GM18517 (cell line): ENCODE results near the gene KIF2B.
"Not testable (repeated sequence)": the region's sequence is repeated elsewhere in the genome, so short reads cannot be mapped to it uniquely, and the experiment has no call there.

Experiments
- ATAC-seq: cut with Tn5 transposase; IDR thresholded peaks from one replicate; pipeline ENCODE4 v1.9.1; 2021; ENCODE audit warnings: mild to moderate bottlenecking, moderate library complexity; ENCODE audit not compliant: unreplicated experiment

The KIF2B gene, protein sequence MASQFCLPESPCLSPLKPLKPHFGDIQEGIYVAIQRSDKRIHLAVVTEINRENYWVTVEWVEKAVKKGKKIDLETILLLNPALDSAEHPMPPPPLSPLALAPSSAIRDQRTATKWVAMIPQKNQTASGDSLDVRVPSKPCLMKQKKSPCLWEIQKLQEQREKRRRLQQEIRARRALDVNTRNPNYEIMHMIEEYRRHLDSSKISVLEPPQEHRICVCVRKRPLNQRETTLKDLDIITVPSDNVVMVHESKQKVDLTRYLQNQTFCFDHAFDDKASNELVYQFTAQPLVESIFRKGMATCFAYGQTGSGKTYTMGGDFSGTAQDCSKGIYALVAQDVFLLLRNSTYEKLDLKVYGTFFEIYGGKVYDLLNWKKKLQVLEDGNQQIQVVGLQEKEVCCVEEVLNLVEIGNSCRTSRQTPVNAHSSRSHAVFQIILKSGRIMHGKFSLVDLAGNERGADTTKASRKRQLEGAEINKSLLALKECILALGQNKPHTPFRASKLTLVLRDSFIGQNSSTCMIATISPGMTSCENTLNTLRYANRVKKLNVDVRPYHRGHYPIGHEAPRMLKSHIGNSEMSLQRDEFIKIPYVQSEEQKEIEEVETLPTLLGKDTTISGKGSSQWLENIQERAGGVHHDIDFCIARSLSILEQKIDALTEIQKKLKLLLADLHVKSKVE

DNA sequence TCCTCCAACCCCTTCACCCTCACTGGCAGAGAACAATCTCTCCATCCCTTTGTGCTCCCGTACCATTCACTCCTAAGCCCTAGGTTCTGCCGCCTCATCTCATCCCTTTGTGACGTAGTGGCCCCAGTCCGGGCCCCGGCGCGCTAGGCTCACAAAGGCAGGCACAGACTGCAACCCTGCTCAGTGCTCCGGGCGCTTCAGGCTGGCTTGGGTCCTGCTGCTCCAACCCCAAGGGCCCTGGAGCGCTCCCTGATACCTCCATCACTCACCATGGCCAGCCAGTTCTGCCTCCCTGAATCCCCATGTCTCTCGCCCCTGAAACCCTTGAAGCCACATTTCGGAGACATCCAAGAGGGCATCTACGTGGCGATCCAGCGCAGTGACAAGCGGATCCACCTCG is at the start of gene KIF2B:
Gene KIF2B, plus strand, starts transcription at position 164 of the 400 bp plus-strand sequence. Its CDS starts 107 bp downstream, at position 271.
- no peak for ATAC-seq

DNA sequence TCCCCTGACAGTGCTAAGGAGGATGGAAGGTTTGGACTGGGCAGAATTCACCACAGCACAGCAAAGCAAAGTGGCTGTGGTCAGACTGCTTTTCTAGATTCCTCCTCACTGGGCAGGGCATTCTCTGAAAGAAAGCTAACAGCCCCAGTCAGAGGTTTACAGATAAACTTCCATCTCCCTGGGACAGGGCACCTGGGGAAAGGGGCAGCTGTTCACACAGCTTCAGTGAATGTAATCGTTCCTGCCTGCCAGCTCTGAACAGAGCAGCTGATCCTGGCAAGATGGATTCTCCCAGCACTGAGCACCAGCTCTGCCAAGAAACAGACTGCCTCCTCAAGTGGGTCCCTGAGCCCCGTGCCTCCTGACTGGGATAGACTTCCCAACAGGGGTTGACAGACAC is 42.4 kb upstream of the KIF2B start:
- no peak for ATAC-seq

DNA sequence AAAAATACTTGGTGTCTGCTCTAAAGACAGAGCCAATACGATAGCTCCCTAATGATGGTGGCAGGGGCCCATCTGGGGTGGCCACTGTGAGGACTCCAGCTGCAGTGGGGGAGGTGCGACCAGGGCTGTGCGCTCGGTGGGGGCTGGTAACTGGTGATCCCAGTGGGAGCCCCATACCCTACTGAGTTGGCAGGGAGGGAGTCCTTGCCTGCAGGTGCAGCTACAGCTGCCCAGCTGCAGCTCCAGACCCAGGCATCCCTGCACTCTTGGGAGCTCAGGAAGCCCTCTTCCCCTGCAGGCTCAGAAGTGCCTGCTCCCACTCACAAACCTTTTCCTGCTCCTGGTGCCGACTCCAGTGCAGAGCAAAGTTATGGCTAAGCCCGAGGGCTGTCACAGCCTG is 31.2 kb upstream of the KIF2B start:
- no peak for ATAC-seq

DNA sequence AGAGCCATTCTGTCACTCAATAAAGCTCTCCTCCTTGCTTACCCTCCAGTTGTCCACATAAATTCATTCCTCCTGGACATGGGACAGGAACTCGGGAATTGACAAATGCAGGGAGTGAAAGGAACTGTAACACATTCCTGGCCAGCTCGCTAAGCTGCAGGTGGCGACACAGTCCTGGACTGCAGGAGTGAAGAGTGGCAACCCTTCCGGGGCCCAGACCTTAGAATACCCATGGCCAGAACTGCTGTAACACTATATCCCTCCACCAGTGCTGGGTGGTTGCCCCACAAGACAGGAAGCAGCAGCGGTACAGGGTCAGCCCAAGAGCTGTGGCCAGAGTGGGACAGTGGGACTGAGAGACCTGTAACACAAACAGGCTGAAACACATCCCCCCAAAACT is 30.3 kb upstream of the KIF2B start:
- no peak for ATAC-seq

DNA sequence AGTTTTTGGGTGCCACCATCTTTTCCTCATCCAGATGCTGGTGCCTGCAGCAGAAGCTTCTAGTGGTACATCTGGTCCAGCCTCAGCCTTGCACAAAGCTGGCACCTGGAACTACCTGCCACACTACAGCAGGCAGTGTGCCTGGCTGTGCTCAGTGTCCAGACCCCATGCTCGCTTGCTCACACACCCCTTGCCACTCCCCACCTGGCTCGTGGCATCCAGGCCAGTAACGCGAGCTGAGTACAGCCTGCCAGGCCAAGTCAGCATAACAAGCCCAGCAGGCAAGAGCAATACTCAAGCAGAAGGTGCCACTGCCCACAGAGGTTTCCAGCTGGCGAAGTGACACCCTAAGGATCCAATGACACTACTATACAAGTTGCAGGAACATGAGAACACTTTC is 29.7 kb upstream of the KIF2B start:
- ATAC-seq: no peak

DNA sequence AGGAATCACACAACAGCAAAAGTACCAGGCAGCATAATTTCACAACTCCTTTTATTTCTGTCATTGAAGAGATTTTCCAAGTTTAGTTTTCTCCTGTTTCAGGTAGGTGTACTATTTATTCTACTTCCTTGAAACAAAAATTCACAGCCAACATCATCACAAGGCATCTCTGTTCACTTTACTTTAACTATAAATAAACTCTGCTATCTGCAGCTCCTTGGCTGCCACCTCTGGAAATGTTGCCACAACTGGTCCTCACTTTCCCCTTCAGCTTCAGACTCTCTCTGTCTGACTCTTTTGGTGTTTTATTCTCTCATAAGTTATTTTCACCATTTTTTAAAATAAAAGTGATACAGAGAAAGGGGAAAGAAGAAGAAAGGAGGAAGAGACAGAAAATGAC is 27.9 kb upstream of the KIF2B start:
- no peak for ATAC-seq

DNA sequence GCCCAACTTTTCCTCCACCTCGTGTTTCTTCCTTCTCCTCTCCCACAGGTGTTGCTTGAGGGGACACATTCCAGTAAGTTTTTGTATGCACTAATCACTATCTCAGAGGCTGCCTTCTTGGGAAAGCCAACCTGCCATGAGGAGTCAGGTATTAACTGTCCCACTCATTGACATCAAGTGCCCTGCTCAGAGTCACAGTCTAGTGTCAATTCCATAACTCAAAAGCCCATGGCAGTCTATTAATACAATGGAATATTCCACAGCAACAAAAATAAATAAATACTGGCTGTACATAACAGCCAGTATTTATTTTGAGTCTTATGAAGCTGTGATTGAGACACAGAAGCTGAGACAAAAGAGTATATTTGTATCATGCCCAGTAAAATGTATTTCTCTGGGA is 26.1 kb upstream of the KIF2B start:
- no peak for ATAC-seq

DNA sequence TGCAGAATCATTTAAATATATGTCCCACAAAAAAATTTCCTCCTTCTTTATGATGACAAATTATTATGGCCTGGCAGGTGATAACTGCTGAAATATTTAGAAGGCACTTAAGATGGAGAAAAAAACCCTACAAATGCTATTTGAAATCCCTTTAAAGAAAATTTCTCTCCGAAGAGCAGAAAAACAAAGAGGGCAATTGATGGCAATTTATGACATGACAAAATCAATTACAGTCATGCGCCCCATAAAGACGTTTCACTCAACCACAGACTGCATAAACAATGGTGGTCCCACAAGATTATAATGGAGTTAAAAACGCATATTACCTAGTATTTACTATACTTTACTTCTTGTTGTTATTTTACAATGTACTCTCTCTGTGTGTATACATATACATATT is 25.2 kb upstream of the KIF2B start:
- no peak for ATAC-seq

DNA sequence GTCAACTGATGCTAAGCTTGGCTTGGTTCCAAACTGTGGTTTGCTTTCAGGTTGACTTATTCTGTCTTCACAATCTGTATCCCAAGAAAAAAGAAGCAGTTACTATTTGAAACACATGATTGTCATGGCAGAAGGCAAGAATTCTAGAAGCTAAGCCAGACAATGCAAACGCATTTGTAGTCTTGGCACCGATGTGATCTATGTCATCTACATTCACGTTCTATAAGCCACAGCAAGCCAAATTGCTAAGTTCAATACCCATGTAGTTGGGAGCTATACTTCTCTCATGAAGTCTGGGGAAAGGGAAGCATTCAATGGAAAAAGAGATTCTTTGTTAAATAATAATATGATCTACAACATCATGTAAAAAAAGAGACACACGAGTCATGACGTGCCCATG is 18.3 kb upstream of the KIF2B start:
- no peak for ATAC-seq

DNA sequence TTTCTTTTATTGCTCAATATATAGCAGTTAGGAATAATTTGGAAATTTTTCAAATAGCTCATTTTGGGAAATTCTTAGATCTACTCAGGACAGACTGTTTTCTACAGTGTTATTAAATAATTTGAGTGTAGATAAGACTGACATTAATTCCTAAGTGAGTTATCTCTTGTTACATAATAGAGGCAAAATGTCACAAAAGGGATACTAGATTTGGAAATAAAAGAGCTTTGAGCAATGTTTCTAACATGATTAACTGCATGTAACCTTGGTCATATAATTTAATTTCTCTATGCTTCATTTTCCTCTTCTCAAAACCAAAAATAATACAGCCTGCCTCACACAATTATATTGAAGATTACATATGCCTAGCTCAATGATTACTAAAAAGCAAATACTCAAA is 16.3 kb upstream of the KIF2B start:
- no peak for ATAC-seq

DNA sequence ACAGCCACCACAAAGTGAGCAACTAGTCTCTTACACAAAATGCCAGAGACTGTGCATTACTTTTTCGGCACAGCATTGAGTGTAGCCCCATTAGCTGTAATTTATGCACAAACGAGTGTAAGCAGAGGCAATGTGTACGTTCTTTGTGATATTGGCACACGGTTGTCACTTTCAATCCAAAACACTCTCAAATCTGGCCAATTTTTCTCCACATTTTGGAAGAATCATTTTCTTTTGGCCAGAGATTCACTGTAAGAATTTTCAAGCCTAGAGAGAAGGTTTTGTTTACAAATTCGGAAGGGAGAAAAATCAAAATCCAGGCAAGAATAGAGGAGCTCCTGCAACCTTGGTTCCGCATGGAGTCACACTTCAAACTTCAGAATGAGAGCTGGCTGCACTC is 15.4 kb upstream of the KIF2B start:
- no peak for ATAC-seq

DNA sequence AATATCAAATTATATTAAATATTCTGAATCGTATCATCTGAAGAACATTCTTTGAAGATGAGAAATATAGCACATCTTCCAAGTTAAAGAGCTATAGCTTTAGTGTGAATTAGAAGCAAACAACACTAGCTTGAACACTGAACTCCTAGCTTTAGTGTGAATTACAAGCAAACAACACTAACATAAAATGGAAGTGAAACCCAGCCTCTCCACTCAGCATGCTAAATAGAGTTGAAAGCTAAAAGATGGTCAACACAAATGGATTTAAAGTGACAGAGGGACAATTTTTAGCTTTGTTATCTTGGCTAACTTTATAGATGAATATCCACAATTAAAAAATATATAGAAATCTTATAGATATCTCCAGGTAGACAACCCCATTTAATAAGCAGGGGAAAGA is 4.5 kb upstream of the KIF2B start:
- no peak for ATAC-seq

DNA sequence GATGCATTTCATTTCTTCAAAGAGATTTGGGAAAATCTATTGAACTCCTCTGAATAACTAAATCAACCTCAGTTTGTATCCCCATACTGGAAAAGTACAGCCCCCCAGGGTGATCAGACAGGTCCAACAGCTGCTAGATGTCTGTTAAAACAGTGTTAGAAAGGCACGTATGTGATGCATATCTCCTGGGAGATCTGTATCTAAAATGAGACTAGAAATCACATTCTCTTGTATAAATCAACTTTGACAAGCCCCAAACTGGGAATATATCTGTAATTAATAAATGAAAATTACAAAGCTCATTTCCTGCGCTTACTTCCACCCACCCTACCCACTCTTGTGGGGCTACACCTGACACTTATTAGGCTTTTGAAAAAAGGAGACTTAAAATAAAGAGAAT is 3.8 kb upstream of the KIF2B start:
- no peak for ATAC-seq

DNA sequence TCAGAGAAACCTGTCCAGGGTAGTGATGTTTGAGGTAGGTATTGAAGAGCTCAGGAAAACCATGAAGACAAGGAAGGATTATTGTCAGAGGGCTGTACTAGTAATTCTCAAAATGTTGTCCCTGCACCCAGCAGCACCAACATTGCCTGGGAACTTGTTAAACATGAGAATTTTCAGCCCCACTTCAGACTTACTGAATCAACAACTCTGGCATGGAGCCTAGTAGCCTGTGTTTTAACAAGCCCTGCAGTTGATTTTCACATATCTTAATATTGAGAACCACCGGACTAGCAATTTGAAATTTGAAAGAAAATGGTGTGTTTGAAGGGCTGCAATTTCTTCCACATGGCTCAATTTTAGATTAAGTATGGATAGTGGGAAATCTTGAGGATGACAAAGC is 2.8 kb upstream of the KIF2B start:
- ATAC-seq: no peak

DNA sequence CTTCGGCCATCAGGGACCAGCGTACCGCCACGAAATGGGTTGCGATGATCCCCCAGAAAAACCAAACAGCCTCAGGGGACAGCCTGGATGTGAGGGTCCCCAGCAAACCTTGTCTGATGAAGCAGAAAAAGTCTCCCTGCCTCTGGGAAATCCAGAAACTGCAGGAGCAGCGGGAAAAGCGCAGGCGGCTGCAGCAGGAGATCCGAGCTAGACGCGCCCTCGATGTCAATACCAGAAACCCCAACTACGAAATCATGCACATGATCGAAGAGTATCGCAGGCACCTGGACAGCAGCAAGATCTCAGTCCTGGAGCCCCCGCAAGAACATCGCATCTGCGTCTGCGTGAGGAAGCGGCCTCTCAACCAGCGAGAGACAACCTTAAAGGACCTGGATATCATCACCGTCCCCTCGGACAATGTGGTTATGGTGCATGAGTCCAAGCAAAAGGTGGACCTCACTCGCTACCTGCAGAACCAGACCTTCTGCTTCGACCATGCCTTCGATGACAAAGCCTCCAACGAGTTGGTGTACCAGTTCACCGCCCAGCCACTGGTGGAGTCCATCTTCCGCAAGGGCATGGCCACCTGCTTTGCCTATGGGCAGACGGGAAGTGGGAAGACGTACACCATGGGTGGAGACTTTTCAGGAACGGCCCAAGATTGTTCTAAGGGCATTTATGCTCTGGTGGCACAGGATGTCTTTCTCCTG is 769 bp downstream of the KIF2B start:
- no peak for ATAC-seq

DNA sequence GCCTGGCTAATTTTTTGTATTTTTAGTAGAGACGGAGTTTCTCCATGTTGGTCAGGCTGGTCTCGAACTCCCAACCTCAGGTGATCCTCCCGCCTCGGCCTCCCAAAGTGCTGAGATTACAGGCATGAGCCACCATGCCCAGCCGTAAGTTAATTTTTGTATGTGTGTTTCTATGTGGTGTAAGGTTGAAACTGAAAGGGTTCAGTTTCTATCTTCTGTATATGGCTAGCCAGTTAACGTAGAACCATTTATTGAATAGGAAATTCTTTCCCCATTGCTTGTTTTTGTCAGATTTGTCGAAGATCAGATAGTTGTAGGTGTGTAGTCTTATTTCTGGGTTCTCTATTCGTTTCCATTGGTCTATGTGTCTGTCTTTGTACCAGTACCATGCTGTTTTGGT is 12.0 kb downstream of the KIF2B start:
- not testable (repeated sequence) for ATAC-seq

DNA sequence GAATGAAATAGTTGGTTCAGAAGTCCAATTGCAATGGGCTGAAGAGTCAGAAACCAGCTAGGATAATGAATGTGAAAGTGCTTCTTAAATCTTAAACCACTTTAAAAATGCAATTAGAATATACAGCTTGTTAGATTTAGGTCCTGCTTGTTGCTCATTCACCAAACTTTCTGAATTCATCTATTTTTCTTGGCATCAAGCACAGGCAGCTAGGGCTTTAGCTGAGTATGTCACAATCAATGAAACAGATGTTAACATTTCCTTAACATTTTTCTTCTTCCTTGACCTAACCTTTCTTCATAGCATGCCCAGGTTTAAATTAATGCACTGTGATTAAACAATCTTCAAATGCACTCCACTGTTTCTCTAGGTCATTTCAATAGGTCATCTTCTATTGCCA is 14.4 kb downstream of the KIF2B start:
- ATAC-seq: no peak

DNA sequence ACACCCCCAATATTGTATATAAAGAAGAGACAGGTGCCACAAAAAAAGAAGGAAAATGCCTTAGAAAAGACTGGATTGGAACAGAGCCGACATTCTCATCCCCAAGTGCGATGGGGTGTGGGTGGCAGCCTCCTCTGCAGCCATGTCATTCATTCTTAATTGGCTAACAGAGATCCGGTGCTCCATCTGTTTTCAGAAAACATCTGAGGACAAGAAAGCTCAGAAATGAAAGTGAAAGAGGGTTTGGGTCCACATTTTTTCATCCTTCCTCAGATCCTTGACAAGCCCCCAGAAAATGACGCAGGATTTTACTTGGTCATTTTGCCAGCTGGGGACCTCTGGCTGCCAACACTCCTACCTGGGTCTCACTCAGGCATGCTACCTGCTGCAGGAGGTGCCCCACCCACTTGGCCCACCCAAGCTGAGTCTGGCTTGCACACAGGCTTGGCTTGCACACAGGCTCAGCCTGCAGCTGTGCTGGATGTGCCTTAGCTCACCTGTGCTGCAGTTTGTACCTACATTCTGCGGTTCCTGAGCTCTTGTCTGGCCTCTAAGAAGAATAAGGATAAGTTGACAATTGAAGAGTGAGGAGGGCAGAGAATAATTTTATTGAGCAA is 21.9 kb downstream of the KIF2B start:
- ATAC-seq: no peak

DNA sequence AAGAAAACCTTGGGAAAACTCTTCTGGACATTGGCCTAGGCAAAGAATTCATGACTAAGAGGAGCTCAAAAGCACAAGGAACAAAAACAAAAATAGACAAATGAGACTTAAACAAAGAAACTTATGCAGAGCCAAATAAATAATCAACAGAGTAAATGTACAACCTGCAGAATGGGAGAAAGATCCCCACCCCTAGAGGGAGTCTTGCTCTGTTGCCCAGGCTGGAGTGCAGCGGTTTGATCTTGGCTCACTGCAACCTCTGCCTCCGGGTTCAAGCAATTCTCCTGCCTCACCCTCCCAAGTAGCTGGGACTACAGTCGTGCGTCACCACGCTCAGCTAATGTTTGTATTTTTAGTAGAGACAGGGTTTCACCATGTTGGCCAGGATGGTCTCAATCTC is 48.4 kb downstream of the KIF2B start:
- not testable (repeated sequence) for ATAC-seq
